Measurements from ENCODE around the gene CISD3. TPM values are rescaled to one million over a fixed set of nuclear protein-coding genes. Genes with fewer than 3 reads are reported as not detected.

The CISD3 gene
- total RNA-seq, 1 experiment from 2014 or later: 6.6 TPM

- Histone ChIP-seq H3K4me1 (ENCODE audit: insufficient read depth, low read length, poor library complexity, severe bottlenecking) (no peaks in the 10 kb centered on the region), H3K36me3 (ENCODE audit: insufficient read depth, low read length, poor library complexity, severe bottlenecking) (peaks cover 14% of the 10 kb centered on the region), H3K9me3 (ENCODE audit: low read depth, low read length, poor library complexity, severe bottlenecking) (no peaks in the 10 kb centered on the region), H3K27ac (ENCODE audit: low read depth, low read length, poor library complexity, severe bottlenecking) (no peak overlapping the region), H3K4me3 (ENCODE audit: low read depth, low read length, poor library complexity, severe bottlenecking) (no peak overlapping the region), H3K27me3 (replicated peaks; ENCODE audit: insufficient read depth, low read depth, low read length, poor library complexity) (no peaks in the 10 kb centered on the region)
- intact Hi-C loops (cut with micrococcal nuclease; ENCODE audit: unreplicated experiment): no loop called here
- POLR2A ChIA-PET (ENCODE audit: low non-redundant PET): no interaction called here
- CTCF ChIA-PET: no interaction called here
- BruUV-seq (replicated peaks): no TSS peak
- DNase-seq (ENCODE audit: low spot score): no peak
- TF ChIP-seq, protein P1, sequence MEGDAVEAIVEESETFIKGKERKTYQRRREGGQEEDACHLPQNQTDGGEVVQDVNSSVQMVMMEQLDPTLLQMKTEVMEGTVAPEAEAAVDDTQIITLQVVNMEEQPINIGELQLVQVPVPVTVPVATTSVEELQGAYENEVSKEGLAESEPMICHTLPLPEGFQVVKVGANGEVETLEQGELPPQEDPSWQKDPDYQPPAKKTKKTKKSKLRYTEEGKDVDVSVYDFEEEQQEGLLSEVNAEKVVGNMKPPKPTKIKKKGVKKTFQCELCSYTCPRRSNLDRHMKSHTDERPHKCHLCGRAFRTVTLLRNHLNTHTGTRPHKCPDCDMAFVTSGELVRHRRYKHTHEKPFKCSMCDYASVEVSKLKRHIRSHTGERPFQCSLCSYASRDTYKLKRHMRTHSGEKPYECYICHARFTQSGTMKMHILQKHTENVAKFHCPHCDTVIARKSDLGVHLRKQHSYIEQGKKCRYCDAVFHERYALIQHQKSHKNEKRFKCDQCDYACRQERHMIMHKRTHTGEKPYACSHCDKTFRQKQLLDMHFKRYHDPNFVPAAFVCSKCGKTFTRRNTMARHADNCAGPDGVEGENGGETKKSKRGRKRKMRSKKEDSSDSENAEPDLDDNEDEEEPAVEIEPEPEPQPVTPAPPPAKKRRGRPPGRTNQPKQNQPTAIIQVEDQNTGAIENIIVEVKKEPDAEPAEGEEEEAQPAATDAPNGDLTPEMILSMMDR (conservative IDR thresholded peaks at IDR 0.05; ENCODE audit: low read depth, low read length): no peak
- TF ChIP-seq EZH2 (IDR thresholded peaks at IDR 0.05; ENCODE audit: borderline replicate concordance, low read depth, low read length, poor library complexity, severe bottlenecking): no peak
These were observed 53.1 kb downstream of the CISD3 start for GRCh38 chr17:38783227-38783626.

Small RNAs within 50 kb of the gene (microRNA-seq; reads per million reads assigned to microRNA genes)
- 1.3 reads per million for gene MIR4726
- gene MIR4734: 0.81 reads per million

Other genes with a start within 250 kb of the CISD3 start
- gene SRCIN1, start 124.4 kb upstream of the CISD3 start, total RNA-seq (2021): 1.6 and 3.5 TPM in 2 replicates
- gene EPOP, start 55.4 kb upstream of the CISD3 start, total RNA-seq (2021): 4.0 and 5.9 TPM in 2 replicates
- gene MLLT6, start 25.1 kb upstream of the CISD3 start, total RNA-seq (2021): 41.4 and 59.5 TPM in 2 replicates
- gene PCGF2, start 18.0 kb downstream of the CISD3 start, total RNA-seq (2021): 34.4 and 42.0 TPM in 2 replicates
- 217 and 232 TPM in 2 replicates for gene PSMB3, start 22.4 kb downstream of the CISD3 start, total RNA-seq (2021)
- gene PIP4K2B, start 69.2 kb downstream of the CISD3 start, total RNA-seq (2021): 28.0 and 35.7 TPM in 2 replicates
- 13.5 and 14.1 TPM in 2 replicates for gene CWC25, start 95.0 kb downstream of the CISD3 start, total RNA-seq (2021)
- gene RPL23, start 123.4 kb downstream of the CISD3 start, total RNA-seq (2021): 764 and 879 TPM in 2 replicates
- 76.9 and 78.3 TPM in 2 replicates for gene LASP1, start 139.7 kb downstream of the CISD3 start, total RNA-seq (2021)
- not detected in 2 replicates for gene FBXO47, start 237.1 kb downstream of the CISD3 start, total RNA-seq (2021)

Measured in A673 (cell line).